Stimulated activated naive CD8-positive, alpha-beta T cell treated with anti-CD3 and anti-CD28 coated beads, Interleukin-15, Interleukin-2, amounts not matched to agents 100 ng/mL and 50 ng/mL, for 24 hours (primary cell): ENCODE measurements around the gene STX19.

Experiments used
- H3K27ac Mint-ChIP-seq: one replicate; pipeline ENCODE4 v1.8.0; 2021; ENCODE audit warnings: mild to moderate bottlenecking, mixed read lengths
- H3K27me3 Mint-ChIP-seq: one replicate; pipeline ENCODE4 v1.8.0; 2021; ENCODE audit warnings: mixed read lengths
- H3K36me3 Mint-ChIP-seq: one replicate; pipeline ENCODE4 v1.8.0; 2021; ENCODE audit warnings: low read depth, mixed read lengths
- H3K4me1 Mint-ChIP-seq: one replicate; pipeline ENCODE4 v1.8.0; 2021; ENCODE audit warnings: low read depth, mixed read lengths
- H3K4me3 Mint-ChIP-seq: one replicate; pipeline ENCODE4 v1.8.0; 2021; ENCODE audit warnings: mild to moderate bottlenecking, mixed read lengths
- H3K9me3 Mint-ChIP-seq: one replicate; pipeline ENCODE4 v1.8.0; 2021; ENCODE audit warnings: mixed read lengths

The STX19 gene

DNA sequence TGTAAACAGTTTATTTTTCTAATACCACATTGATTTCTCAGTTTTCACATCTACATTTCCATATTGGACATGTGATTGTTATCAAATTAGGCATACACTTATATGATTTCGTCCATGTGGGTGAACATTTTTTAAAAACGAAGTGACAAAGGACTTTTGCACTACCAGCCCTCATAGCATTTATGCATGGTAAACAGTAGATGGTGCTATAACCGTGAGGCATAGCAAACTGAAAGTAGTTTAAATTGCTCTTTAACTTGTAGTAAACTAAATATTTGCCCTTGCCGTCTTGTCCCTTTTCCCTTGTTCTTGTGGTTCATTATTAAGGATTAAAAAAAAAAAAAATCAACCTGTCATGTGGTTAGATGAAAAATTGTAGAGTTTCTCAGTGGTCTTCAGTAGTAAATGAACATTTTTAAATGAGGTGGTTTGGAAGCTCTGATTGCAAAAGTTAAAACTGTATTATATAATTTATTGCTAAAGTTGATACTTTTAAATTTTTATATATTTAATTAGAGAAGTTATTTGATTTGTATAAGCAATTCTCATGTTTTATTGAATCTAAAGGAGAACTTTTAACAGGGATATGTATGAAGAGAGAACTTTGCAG is 24.0 kb downstream of the STX19 start:
- peak overlapping the region; percentile 48 for H3K4me3 Mint-ChIP-seq
- H3K27me3 Mint-ChIP-seq = no peaks in the 10 kb centered on the region
- H3K9me3 Mint-ChIP-seq = no peaks in the 10 kb centered on the region
- peaks cover 11% of the 10 kb centered on the region for H3K4me1 Mint-ChIP-seq
- H3K36me3 Mint-ChIP-seq = peaks cover 4% of the 10 kb centered on the region
- no peak overlapping the region for H3K27ac Mint-ChIP-seq

DNA sequence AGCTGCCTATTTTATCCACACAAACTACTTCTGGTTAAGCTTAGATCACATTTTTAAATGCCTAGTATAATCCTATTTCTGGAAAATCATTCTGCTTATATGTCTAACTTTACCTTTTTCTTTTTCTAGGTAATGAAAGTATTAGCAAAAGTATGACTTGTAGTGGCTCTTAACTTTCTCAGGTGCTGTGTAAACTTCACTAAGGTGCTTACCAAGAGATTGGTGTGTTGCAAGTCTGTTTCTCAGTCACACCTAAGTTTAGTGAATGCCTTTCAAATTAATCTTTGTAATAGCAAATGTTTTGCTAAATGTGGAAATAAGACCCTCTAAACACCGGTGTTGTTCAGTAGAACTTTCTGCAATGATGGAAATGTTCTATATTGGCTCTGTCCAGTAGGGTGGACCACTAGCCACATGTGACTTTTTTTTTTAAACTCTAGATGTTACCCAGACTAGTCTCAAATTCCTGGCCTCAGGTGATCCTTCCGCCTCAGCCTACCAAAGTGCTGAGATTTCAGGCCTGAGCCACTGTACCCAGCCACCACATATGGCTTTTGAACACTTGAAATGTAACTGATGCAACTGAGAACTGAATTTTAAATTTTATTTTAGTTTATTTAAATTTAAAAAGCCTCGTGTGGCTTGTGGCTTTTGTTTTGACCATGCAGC is 26.4 kb downstream of the STX19 start:
- peaks cover 5% of the 10 kb centered on the region for H3K4me1 Mint-ChIP-seq
- H3K27me3 Mint-ChIP-seq = no peaks in the 10 kb centered on the region

DNA sequence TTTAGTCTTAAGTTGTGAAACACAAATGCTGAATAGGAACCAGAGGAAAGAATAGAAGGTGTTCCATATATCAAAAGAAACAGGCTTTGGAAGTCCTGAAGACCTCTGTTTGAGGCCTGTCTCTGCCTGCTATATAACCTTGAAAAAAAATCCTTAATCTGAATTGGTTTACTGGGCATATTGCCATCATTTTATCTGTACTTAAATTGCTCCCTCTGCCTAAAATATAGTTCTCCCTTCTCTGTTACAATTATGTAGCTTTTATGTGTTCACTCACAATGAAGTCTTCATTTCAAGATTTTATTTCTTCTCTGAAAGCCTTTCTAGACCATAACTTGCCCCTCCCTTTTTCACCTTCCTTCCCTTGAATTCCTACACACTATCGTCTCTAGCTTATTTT is 27.2 kb downstream of the STX19 start:
- H3K27me3 Mint-ChIP-seq = no peaks in the 10 kb centered on the region
- peak overlapping the region; percentile 15 for H3K27ac Mint-ChIP-seq

More for the DNA sequence above, 26.4 kb downstream of the STX19 start:
- no peak overlapping the region for H3K4me3 Mint-ChIP-seq
- no peak overlapping the region for H3K27ac Mint-ChIP-seq
- H3K9me3 Mint-ChIP-seq = no peaks in the 10 kb centered on the region
- peaks cover 5% of the 10 kb centered on the region for H3K36me3 Mint-ChIP-seq

DNA sequence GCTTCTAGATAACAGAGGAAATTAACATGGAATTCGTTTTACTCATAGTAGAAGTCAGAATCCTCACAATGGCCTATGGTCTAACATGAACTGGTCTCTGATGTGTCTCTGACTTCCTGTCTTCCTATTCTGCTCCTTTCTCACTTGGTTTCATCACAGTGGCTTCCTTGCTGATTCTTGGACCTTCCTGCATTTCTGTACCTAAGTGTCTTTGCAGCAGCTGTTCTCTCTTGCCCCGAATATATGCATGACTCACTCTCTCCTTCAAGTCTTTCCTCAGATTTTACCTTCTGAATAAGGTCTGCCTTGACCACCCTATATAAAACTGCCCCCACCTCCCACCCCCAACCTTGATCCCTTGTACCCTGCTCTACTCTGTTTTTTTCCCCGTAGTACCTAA is 34.3 kb downstream of the STX19 start:
- peaks cover 6% of the 10 kb centered on the region for H3K4me1 Mint-ChIP-seq
- peaks cover 6% of the 10 kb centered on the region for H3K36me3 Mint-ChIP-seq
- no peaks in the 10 kb centered on the region for H3K27me3 Mint-ChIP-seq
- H3K27ac Mint-ChIP-seq = no peak overlapping the region
- no peaks in the 10 kb centered on the region for H3K9me3 Mint-ChIP-seq
- H3K4me3 Mint-ChIP-seq = no peak overlapping the region

More for the DNA sequence above, 27.2 kb downstream of the STX19 start:
- Mint-ChIP-seq H3K4me3 (no peak overlapping the region), H3K36me3 (peaks cover 6% of the 10 kb centered on the region), H3K9me3 (no peaks in the 10 kb centered on the region), H3K4me1 (peaks cover 5% of the 10 kb centered on the region)

DNA sequence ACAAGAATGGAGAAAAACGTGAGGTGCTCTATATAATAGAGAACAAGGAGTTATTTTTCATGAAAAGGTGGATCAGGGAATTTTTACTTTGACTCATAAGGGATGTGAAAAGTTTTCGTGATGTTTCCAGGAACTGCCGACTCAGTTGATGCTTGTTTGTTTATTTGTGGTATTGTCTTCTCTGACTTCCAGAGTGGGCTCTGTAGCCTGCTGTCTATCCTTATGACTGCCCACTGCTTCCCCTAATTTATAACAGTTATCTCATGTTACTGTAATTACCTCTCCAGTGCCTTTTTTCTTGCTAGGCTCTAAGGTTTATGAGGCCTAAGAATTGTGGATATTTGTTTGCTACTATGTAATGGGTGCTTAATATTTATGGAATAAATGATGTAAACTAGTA is 36.2 kb downstream of the STX19 start:
- Mint-ChIP-seq H3K36me3 (peaks cover 5% of the 10 kb centered on the region), H3K9me3 (no peaks in the 10 kb centered on the region), H3K27me3 (no peaks in the 10 kb centered on the region), H3K4me3 (no peak overlapping the region), H3K27ac (no peak overlapping the region), H3K4me1 (peaks cover 6% of the 10 kb centered on the region)

DNA sequence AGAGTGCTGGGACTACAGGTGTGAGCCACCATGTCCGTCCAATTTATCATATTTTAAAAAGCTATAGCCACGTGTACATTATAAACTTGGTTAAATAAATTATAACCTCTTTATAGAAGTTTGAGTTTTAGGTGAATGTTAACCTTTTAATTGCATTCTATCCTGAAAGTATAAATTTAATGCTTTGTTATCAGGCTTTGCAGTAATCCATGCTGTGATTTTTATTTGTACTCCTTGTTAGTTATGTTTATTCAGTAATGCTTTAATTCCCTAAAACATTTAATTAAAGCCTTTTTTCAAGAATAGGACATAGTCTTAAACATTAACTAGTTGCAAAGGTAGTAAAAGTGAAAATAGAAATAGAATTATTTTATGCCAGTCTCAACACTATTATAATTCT is 36.8 kb downstream of the STX19 start:
- H3K27ac Mint-ChIP-seq = no peak overlapping the region

DNA sequence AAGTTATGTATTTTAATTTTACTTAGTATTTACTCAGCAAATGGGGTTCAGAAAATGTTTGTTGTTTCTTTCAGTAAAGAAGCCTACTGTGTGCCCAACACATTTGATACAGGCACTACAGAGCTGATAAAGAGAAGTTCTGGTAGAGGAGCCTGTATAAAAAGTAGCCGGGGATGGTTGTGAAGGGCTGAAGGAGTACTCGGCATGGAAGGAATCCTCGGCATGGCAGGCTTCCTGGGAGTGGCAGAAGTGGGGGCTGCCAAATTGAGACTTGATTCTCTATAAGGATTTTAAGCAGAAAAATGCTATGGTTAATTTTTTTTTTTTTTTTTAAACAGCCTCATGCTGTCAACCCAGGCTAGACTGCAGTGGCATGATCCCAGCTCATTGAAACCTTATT is 39.2 kb downstream of the STX19 start:
- H3K27me3 Mint-ChIP-seq = no peaks in the 10 kb centered on the region
- H3K27ac Mint-ChIP-seq = no peak overlapping the region
- H3K4me1 Mint-ChIP-seq = peaks cover 6% of the 10 kb centered on the region
- H3K4me3 Mint-ChIP-seq = no peak overlapping the region
- H3K9me3 Mint-ChIP-seq = no peaks in the 10 kb centered on the region
- no peaks in the 10 kb centered on the region for H3K36me3 Mint-ChIP-seq

More for the DNA sequence above, 36.8 kb downstream of the STX19 start:
- Mint-ChIP-seq H3K4me1 (peaks cover 6% of the 10 kb centered on the region), H3K9me3 (no peaks in the 10 kb centered on the region), H3K36me3 (no peaks in the 10 kb centered on the region), H3K4me3 (no peak overlapping the region), H3K27me3 (no peaks in the 10 kb centered on the region)

DNA sequence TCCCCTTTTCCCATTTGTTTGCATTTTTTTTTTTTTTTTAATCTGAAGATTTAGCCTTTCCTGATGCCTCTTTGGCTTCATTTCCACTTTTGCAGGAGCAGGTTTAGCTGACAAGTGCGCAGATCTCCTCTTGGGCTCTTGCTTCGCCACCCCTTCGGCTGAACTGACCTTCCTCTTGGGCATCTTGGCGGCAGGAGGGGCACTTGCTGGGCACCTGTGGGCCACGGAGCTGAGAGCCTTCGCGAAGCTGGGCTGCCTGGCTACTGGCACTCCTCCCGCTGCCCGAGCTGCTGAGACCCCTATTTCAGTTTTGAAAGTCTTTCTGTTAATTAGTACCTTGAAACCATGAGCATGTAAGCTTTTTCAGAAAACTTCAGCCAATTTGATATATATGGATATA is 39.6 kb downstream of the STX19 start:
- H3K4me3 Mint-ChIP-seq = no peak overlapping the region
- H3K9me3 Mint-ChIP-seq = no peaks in the 10 kb centered on the region
- no peaks in the 10 kb centered on the region for H3K36me3 Mint-ChIP-seq
- peaks cover 1% of the 10 kb centered on the region for H3K4me1 Mint-ChIP-seq
- no peaks in the 10 kb centered on the region for H3K27me3 Mint-ChIP-seq
- H3K27ac Mint-ChIP-seq = no peak overlapping the region

DNA sequence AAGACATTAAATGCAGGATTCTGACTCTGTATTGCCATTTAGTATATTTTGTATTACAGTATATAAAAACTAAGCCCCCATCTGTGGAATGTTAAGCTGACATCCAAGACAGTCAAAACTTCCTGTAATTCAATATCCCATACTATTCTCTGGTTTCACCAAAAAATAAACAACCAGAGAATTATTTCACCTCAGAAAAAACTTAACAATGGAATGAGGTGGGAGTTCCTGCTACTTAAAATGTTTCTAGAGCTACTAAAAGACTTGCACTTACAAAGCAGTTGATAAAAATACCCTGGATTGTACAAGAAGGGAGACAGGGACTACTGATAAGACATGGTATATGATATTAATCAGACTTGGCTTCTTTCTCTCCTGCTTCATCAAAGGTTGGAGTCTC is 40.1 kb downstream of the STX19 start:
- H3K27me3 Mint-ChIP-seq = no peaks in the 10 kb centered on the region
- H3K4me1 Mint-ChIP-seq = no peaks in the 10 kb centered on the region
- H3K9me3 Mint-ChIP-seq = no peaks in the 10 kb centered on the region
- H3K27ac Mint-ChIP-seq = no peak overlapping the region
- H3K36me3 Mint-ChIP-seq = no peaks in the 10 kb centered on the region
- H3K4me3 Mint-ChIP-seq = no peak overlapping the region

DNA sequence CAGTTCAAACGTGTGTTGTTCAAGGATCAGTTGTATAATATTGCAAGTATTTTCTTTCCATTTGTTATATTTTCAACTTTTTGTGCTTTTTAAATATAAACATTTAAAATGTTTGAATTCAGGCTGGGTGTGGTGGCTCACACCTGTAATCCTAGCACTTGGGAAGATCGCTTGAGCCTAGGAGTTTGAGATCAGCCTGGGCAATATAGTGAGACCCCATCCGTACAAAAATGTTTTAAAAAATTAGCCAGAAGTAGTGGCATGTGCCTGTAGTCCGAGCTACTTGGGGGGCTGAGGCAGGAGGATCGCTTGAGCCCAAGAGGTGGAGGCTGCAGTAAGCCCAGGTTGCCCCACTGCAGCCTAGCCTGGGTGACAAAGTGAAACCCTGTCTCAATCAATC is 43.8 kb downstream of the STX19 start:
- Mint-ChIP-seq H3K4me1 (peaks cover 20% of the 10 kb centered on the region), H3K4me3 (no peak overlapping the region), H3K36me3 (no peaks in the 10 kb centered on the region), H3K27ac (no peak overlapping the region), H3K9me3 (no peaks in the 10 kb centered on the region), H3K27me3 (no peaks in the 10 kb centered on the region)

DNA sequence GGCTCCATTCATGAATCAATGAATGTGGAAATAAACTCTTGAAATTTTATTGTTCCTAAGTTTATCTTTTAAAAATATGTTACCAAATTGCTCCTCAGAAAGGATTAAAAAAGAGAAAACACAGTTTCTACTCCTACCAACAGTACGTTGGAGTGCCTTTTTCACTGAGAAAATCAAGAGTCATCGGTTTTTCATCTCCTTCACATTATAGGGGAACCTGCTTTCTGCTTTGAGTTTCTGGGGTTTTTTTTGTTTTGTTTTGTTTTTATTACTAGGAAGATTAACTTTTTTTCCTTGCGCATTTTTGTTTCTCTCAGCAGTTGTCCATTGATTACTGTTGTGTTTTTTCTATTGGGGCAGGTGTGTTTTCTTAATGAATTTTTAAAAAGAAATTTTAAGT is 45.0 kb downstream of the STX19 start:
- H3K4me1 Mint-ChIP-seq = peaks cover 25% of the 10 kb centered on the region
- no peaks in the 10 kb centered on the region for H3K36me3 Mint-ChIP-seq
- no peaks in the 10 kb centered on the region for H3K27me3 Mint-ChIP-seq
- no peak overlapping the region for H3K27ac Mint-ChIP-seq
- H3K4me3 Mint-ChIP-seq = no peak overlapping the region
- H3K9me3 Mint-ChIP-seq = no peaks in the 10 kb centered on the region

DNA sequence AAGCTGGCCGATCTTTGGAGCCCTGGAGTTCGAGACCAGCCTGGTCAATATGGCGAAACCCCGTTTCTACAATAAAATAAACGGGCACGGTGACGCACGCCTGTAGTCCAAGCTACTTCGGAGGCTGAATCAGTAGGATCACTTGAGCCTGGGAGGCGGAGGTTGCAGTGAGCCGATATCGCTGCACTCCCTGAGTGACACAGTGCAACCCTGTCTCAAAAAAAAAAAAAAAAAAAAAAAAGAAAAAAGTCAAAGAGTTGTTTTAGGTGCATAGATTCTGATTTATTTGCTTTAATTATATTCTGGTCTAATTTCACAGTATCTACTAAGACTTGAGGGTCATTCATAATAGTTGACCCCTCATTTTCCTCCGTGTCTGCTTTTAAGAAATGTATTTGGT is 46.7 kb downstream of the STX19 start:
- H3K9me3 Mint-ChIP-seq = no peaks in the 10 kb centered on the region
- no peak overlapping the region for H3K27ac Mint-ChIP-seq
- peak overlapping the region; percentile 86 for H3K4me3 Mint-ChIP-seq

DNA sequence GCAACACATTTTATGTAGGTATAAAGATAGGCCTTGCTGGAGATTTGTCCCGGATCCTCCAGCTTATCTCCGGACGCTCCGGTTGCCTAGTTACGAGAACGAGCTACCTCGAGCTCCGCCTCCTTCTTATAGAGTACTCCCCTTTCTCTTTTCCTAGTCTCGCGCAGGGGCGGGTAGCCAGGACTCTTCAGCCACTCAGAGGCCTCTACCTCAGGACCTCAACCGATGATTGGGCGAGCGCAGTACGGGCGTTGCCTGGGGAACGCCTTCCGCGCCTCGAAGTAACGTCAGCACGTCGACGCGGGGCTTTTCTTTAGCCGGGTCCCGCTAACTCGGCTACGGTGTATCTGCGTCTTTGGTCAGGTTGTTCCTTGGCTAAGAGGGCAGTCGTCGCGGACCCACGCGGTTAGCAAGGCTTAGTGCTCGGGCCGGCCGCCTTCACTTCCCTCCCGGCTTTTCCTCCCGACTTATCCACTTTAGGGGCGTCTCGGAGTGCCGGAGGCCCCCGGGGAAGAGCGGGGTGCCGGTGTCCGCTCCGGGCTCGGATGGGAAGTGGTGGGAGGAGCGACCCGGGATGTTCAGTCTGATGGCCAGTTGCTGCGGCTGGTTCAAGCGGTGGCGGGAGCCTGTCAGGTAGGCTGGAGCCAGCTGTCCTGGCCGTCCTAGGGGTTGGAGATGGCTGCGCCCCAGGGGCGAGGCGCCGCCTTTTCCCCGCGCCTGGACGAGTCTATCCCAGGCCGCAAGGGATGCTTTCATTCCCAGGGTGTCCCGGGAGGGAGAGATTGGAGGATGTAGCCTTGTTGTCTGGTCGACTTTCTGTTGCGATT is 48.3 kb downstream of the STX19 start, which contains the start of gene ARL13B:
ARL13B (plus strand) TSS at position 306 of the 827 bp plus-strand sequence; CDS start at position 575, 269 bp downstream.
- Mint-ChIP-seq H3K4me3 (peak within 1 kb of the TSS; percentile 86), H3K27me3 (peaks cover 4% of the 10 kb centered on the region), H3K9me3 (no peaks in the 10 kb centered on the region), H3K27ac (peak within 1 kb of the TSS; percentile 58), H3K36me3 (no peaks in the 10 kb centered on the region), H3K4me1 (peaks cover 25% of the 10 kb centered on the region)

More for the DNA sequence above, 46.7 kb downstream of the STX19 start:
- Mint-ChIP-seq H3K4me1 (peaks cover 25% of the 10 kb centered on the region), H3K27me3 (no peaks in the 10 kb centered on the region), H3K36me3 (no peaks in the 10 kb centered on the region)

DNA sequence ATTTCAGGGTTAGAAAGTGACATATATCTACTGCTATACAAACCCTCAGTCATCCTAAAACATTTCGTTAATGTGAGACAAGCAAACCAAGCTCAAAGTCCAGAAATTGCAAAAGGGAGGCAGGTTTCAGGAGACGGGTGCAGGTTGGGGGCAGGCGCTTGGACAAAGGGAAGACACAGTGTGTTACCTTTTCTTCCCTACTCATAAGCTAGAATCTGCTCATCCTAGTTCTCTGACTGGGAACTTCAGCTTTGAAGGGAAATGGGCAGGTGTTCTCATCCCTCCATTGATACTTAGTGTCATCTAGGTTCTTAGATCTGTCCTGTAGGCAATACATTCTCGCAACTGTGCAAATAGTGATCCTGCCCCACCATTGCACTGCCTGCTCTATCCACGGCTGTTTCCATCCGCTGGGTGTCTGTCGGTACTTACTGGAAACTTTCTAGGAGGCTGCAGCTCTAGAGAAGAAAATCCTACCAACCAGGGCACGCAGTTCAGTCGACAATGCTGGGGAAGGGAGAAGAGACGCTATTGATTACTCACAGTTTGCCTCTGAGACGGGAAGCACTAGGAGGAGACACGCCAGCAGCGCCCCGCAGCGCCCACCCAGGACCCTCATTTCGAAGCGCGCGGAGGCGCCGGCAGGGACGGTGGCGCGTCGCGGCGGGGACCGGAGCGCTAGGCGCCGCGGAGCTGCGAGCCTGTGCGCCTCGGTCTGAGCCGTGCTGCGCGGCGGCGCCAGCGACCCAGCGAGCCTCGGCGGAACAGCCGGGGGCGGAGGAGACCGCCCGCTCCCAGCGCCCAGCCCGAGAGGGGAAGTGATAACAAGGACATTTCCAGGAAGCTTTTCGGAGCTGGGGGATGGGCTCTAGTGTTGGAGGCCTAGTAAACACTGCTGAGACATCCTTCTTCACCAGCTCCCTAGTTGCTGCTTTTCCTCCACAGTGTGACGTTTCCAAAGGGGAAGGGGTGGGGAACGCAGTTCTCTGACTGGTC is 55.0 kb downstream of the STX19 start, which contains the start of gene PROS1:
PROS1 (minus strand) TSS at position 766 of the 996 bp plus-strand sequence; CDS start at position 619, 147 bp downstream.
- Mint-ChIP-seq H3K27me3 (peaks cover 16% of the 10 kb centered on the region), H3K27ac (peak within 1 kb of the TSS; percentile 75), H3K36me3 (no peaks in the 10 kb centered on the region), H3K4me3 (peak within 1 kb of the TSS; percentile 85), H3K4me1 (peaks cover 11% of the 10 kb centered on the region), H3K9me3 (no peaks in the 10 kb centered on the region)
